ENCODE measurements around the gene ANKRD9. TPM values are rescaled to one million over a fixed set of nuclear protein-coding genes. Genes with fewer than 3 reads are reported as not detected.

Gene ANKRD9
- total and polyA plus RNA-seq, 10 of the 15 experiments (the other 5 are each of a cell fraction or from before 2014, with no cell fraction given): 0.03 to 3.6 (median 0.49) TPM

DNA sequence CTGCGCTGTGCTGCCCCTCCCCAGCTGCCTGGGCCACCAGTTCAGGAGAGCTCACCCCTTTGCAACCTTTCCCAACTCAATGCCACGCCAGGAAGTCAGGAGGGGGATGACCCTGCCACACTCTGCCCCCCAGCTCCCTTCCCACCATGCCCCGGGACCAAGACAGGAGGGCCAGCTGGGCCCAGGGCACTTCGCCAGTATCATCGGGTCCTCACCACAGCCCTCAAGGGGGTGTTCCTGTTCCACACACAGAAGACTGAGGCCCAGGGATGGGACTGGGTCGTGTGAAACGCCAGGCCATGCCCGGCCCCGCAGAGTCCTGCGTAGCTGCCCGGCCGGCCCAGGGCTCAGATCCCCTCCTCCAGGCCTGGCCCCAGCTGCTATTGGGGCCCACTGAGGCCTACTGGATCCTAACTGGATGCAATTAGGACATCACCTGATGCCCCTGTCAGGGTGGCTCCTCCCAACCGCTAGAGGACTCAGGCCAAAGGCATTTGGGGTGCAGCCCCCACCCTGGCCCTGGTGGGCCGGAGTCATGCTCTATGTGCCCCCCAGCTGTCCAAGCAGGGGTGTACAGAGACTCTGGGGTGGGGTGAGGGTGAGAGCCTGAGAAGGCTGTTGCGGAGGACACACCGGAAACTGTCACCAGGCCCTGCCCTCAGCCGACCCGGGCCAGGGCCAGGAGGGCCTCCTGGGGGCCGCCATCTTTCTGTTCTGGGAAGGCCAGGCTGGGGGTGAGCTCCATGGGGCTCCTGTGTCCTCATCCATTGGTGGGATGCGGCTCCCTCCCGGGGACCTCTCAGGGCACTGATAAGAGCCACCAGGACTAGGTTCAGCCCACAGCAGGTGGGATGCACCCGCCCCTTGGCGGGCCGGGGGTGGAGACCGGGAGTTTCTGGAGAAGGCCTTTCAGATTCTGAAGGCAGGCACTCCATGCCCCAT, 29.3 kb upstream of the ANKRD9 start (continued):
- TF ChIP-seq YY1 (IDR thresholded peaks at IDR 0.05; ENCODE audit: low read depth, low read length) (no peak), TCF7 (IDR thresholded peaks at IDR 0.05; ENCODE audit: borderline replicate concordance) (no peak)

GRCh38 chr14:102537981-102538601, 28.5 kb upstream of the ANKRD9 start:
- ChIA-PET SMC1A (ENCODE audit: uncharacterized antibody, unreplicated experiment) (interaction anchor here (0.7 to 0.9 kb wide), 2 partner anchors 8 to 364 kb away, joined by 3 read pairs; no protein-coding TSS in a partner anchor), POLR2A (no interaction called here), CTCF (interaction anchor here (0.5 kb wide), 1 partner anchor 149 kb away, joined by 3 read pairs; no protein-coding TSS in a partner anchor), RAD21 (ENCODE audit: unreplicated experiment) (no interaction called here)
- H3K27me3 ChIP-seq (replicated peaks in 1 of 2; ENCODE audit: control insufficient read depth in 2 of 2, insufficient read depth in 2 of 2, low read length in 1 of 2): peaks cover under 1% of the 10 kb centered on the region in 2 experiments; a peak in 3 of 4 replicates
- intact Hi-C loops (cut with micrococcal nuclease; ENCODE audit: unreplicated experiment): no loop called here
- 60% methylated on average over 14 of the region's 15 CpGs for WGBS (ENCODE audit: insufficient coverage, insufficient replicate concordance, low lambda C conversion rate, missing lambda C conversion rate)
- H4K20me1 ChIP-seq (ENCODE audit: control insufficient read depth, insufficient read depth): no peaks in the 10 kb centered on the region; the same call in 1 of the 2 replicates
- H3K9ac ChIP-seq (ENCODE audit: control insufficient read depth, insufficient read depth, low read length): no peak overlapping the region
- DNase-seq (ENCODE audit: low read depth, low spot score) (no peak), FAIRE-seq (no peak), ATAC-seq (no peak)
- H3K36me3 ChIP-seq (ENCODE audit: control insufficient read depth in 2 of 2, insufficient read depth in 2 of 2, low read length in 1 of 2): no peaks in the 10 kb centered on the region
- H2AFZ ChIP-seq (ENCODE audit: control insufficient read depth, low read depth, low read length): no peak overlapping the region
- H3K4me2 ChIP-seq (ENCODE audit: control insufficient read depth, insufficient read depth): no peak overlapping the region
- BruUV-seq (replicated peaks): no TSS peak
- H3K79me2 ChIP-seq (ENCODE audit: control insufficient read depth, insufficient read depth, low read length): no peaks in the 10 kb centered on the region
- no peak overlapping the region for H3K4me3 ChIP-seq
- in situ Hi-C loops (cut with MboI): no loop called here
- H3K9me3 ChIP-seq (replicated peaks; ENCODE audit: control insufficient read depth, insufficient read depth, low read length): no peaks in the 10 kb centered on the region; the same call in 2 of the 3 replicates
- no peak overlapping the region for H3K27ac ChIP-seq (ENCODE audit: control insufficient read depth, insufficient read depth)
- H3K4me1 ChIP-seq (ENCODE audit: control insufficient read depth, insufficient read depth, low read length): no peaks in the 10 kb centered on the region
- no peak for TF ChIP-seq MEF2B (IDR thresholded peaks at IDR 0.05; ENCODE audit: partially characterized antibody, poor library complexity, severe bottlenecking)
- no peak for TF ChIP-seq ZBTB40 (IDR thresholded peaks at IDR 0.05; ENCODE audit: borderline replicate concordance)
- TF ChIP-seq, protein P1, sequence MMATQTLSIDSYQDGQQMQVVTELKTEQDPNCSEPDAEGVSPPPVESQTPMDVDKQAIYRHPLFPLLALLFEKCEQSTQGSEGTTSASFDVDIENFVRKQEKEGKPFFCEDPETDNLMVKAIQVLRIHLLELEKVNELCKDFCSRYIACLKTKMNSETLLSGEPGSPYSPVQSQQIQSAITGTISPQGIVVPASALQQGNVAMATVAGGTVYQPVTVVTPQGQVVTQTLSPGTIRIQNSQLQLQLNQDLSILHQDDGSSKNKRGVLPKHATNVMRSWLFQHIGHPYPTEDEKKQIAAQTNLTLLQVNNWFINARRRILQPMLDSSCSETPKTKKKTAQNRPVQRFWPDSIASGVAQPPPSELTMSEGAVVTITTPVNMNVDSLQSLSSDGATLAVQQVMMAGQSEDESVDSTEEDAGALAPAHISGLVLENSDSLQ (IDR thresholded peaks at IDR 0.05): no peak
- no peak for TF ChIP-seq NRF1 (conservative IDR thresholded peaks at IDR 0.05; ENCODE audit: low read depth, low read length)
- TF ChIP-seq SMAD1 (IDR thresholded peaks at IDR 0.05; ENCODE audit: low read depth, partially characterized antibody): no peak
- no peak for TF ChIP-seq POLR2A (IDR thresholded peaks at IDR 0.05; ENCODE audit: low read depth, low read length)
- TF ChIP-seq PBX3 (IDR thresholded peaks at IDR 0.05; ENCODE audit: insufficient replicate concordance, low read depth, low read length): no peak
- TF ChIP-seq, protein P2, sequence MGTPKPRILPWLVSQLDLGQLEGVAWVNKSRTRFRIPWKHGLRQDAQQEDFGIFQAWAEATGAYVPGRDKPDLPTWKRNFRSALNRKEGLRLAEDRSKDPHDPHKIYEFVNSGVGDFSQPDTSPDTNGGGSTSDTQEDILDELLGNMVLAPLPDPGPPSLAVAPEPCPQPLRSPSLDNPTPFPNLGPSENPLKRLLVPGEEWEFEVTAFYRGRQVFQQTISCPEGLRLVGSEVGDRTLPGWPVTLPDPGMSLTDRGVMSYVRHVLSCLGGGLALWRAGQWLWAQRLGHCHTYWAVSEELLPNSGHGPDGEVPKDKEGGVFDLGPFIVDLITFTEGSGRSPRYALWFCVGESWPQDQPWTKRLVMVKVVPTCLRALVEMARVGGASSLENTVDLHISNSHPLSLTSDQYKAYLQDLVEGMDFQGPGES (IDR thresholded peaks at IDR 0.05): no peak
- no peak for TF ChIP-seq YY1 (IDR thresholded peaks at IDR 0.05; ENCODE audit: low read depth, low read length)
- TF ChIP-seq CHD1 (IDR thresholded peaks at IDR 0.05; ENCODE audit: low read depth, low read length): no peak
- no peak for TF ChIP-seq TCF3 (IDR thresholded peaks at IDR 0.05; ENCODE audit: borderline replicate concordance, insufficient read depth, low read depth, low read length)
- no peak for TF ChIP-seq ZNF24 (IDR thresholded peaks at IDR 0.05)

All from GM12878 (cell line).